A549 treated with AZD2906 at 1 μM for 4 hours (cell line): ENCODE results near the gene MIA2. TPM values are rescaled to one million over a fixed set of nuclear protein-coding genes. Genes with fewer than 3 reads are reported as not detected.

Experiments used
- total RNA-seq: library from RNA; stranded (reverse); fragments of 200-300 nt; extraction: Qiagen RNA extraction; gene quantifications from 5 replicates; pipeline ENCODE4 v1.2.3, GENCODE V29; 2022

Gene MIA2
- total RNA-seq: 19.0 to 20.7 TPM (median 19.5 TPM) in 5 replicates

GRCh38 chr14:39233680-39234326 lies at the start of gene MIA2:
TSS of gene MIA2 (plus strand) at chr14:39233915. CDS start at chr14:39234115, 200 bp downstream.

GRCh38 chr14:39432179-39432618 lies 198.5 kb downstream of the MIA2 start, which contains the start of gene FBXO33:
TSS of gene FBXO33 (minus strand) at chr14:39432433. CDS start at chr14:39432162, 271 bp downstream.

Other genes starting within 250 kb of the MIA2 start
- gene SEC23A, start 130.7 kb upstream of the MIA2 start, total RNA-seq: 50.3 to 97.0 TPM (median 66.8 TPM) in 5 replicates
- 21.1 to 36.9 TPM (median 22.3 TPM) in 5 replicates for gene GEMIN2, start 119.6 kb upstream of the MIA2 start, total RNA-seq
- gene TRAPPC6B, start 63.6 kb upstream of the MIA2 start, total RNA-seq: 11.6 to 17.7 TPM (median 13.5 TPM) in 5 replicates
- 34.0 to 49.2 TPM (median 39.2 TPM) in 5 replicates for gene PNN, start 58.7 kb upstream of the MIA2 start, total RNA-seq
- gene FBXO33, start 198.5 kb downstream of the MIA2 start, total RNA-seq: 7.4 to 8.7 TPM (median 7.9 TPM) in 5 replicates